Peyer's patch (tissue), 4 donors: Measurements from ENCODE around the gene TIMP2. TPM values are rescaled to one million over a fixed set of nuclear protein-coding genes. Genes with fewer than 3 reads are reported as not detected.

Experiments
- DNase-seq, 3 donors: peaks; one replicate each; pipeline ENCODE4 v3.0.0-alpha.2; 2017 to 2019
- H3K27ac ChIP-seq, 4 donors: fragments of 200-600 bp; sonication (generic); one replicate each; pipeline ENCODE4 v1.5.1; 2016 to 2019
- H3K27me3 ChIP-seq, 2 donors: fragments of 200-600 bp; sonication (generic); one replicate each; pipeline ENCODE4 v1.5.1; 2019
- H3K36me3 ChIP-seq, 3 donors: fragments of 200-600 bp; sonication (generic); one replicate each; pipeline ENCODE4 v1.5.1; 2016 to 2019
- H3K4me1 ChIP-seq, 4 donors: fragments of 200-600 bp; sonication (generic); one replicate each; pipeline ENCODE4 v1.5.1; 2016 to 2019
- H3K4me3 ChIP-seq, 4 donors: fragments of 200-600 bp; sonication (generic); 1 replicate in 3 of 4; 2 replicates in 1 of 4; pipeline ENCODE4 v1.5.1; 2016 to 2019; ENCODE audit warnings: mild to moderate bottlenecking in 1 of 4
- H3K9me3 ChIP-seq, 4 donors: fragments of 200-600 bp; sonication (generic); one replicate each; pipeline ENCODE4 v1.5.1; 2016 to 2019; ENCODE audit warnings: mild to moderate bottlenecking in 1 of 4
- CTCF ChIP-seq, 6 experiments: fragments of 450-650 bp in 4 of 6; fragments of 200-600 bp in 2 of 6; sonication (generic) in 1 of 6; IDR thresholded peaks; one replicate each; pipeline ENCODE4 v1.5.1; 2017 to 2019; ENCODE audit warnings: antibody characterized with exemption in 6 of 6, mild to moderate bottlenecking in 3 of 6, moderate library complexity in 1 of 6
- POLR2A ChIP-seq, 2 donors: fragments of 450-650 bp; IDR thresholded peaks; one replicate each; pipeline ENCODE4 v1.5.1; 2017; ENCODE audit warnings: antibody characterized with exemption in 2 of 2, mild to moderate bottlenecking in 2 of 2, moderate library complexity in 2 of 2
- total RNA-seq, 4 donors: library from RNA; depleted of rRNA; stranded (reverse); fragments of >200 nt; gene quantifications; one replicate each; pipeline ENCODE4 v1.1.0, GENCODE V29; 2016

TIMP2 gene
- total RNA-seq, 4 donors from 2014 or later, result 27.2 to 73.2 (median 45.0) TPM

DNA sequence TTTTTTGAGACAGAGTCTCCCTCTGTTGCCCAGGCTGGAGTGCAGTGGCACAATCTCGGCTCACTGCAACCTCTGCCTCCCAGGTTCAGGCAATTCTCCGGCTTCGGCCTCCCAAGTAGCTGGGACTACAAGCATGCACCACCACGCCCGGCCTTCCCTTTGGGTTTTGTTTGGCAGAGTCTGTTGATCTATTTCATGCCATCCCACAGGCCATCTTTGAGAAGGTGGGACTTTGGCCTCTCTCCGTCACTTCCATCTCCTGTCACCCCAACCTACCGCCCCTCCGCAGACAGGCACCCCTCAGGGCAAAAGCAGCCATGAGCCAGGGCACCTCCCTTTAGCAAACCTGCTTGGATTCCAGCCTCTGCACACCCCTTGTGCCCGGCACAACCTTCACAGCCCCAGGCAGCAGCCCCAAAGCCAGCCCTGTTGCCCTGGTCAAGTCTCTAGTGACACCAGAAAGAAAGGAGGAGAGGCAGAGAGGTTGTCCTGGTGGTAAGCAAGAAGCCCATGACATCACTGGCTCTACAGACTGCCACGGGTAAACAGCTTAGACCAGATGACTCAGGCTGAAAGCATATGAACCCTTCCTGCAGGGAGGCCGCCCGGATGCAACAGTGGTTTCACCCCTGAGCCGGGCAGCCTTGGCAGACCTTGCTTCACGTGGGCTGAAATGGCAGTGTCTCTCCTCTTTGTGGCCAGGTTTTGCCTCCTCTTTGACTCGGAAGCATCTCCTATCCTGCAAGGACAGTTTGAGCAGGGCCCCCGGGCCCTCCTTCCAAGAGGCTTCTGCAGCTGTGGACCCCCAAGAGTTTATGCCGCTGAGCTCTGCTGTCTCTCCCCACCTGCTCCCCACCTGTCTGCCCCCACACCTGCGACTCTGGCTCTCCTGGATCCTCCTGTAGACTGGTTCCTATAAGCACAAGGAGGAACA is 8.1 kb upstream of the TIMP2 start:
- Histone ChIP-seq H3K4me1 (peaks cover 0 to 25% (median 3%) of the 10 kb centered on the region in 4 donors), H3K9me3 (peaks cover 0 to 4% (median 0%) of the 10 kb centered on the region in 4 donors), H3K27me3 (no peaks in the 10 kb centered on the region), H3K36me3 (no peaks in the 10 kb centered on the region), H3K4me3 (no peak overlapping the region), H3K27ac (peak overlapping the region; percentile 51 to 88 (median 68))
- no peak for TF ChIP-seq CTCF (IDR thresholded peaks at IDR 0.05)
- no peak for TF ChIP-seq POLR2A (IDR thresholded peaks at IDR 0.05)
- peak in 2 of 3 donors; percentile 52 to 79 for DNase-seq

DNA sequence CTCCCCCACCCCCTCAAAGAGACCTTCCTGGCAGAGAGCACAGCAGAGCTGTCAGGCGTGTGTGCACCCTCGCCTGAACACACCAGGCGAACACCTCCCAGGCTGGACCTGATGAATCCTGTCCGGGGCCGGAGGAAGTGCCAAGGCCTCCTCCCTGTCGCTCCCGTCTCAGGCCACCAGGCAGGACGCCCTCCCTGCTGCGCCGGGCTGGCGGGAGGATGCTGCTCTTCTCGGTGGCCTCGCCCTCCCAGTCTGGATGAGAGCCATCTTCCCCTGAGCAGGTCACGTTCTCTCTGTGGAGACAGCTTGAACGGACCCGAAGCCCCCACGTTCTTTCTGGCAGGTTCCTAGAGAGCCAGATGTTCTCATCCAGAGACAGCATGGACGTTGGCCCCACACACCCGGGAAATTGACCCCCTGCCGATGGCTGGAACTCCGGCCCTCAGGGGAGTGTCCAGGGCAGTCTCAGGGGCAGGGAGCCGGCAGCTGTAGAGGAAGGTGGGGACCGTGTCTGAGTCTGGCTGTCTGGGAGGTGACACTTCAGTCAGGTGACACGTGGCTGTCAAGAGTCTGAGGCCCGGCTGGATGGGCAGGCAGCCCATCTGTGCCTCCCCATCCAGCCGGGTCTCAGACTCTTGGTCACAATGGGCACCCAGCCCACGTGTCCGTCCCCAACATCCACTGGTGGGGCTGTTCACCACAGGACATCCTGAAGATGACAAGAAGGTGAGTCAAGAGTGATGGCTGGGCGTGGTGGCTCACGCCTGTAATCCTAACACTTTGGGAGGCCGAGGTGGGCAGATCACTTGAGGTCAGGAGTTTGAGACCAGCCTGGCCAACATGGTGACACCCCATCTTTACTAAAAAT is 5.0 kb upstream of the TIMP2 start:
- no peak overlapping the region for H3K27ac ChIP-seq
- no peaks in the 10 kb centered on the region for H3K36me3 ChIP-seq

DNA sequence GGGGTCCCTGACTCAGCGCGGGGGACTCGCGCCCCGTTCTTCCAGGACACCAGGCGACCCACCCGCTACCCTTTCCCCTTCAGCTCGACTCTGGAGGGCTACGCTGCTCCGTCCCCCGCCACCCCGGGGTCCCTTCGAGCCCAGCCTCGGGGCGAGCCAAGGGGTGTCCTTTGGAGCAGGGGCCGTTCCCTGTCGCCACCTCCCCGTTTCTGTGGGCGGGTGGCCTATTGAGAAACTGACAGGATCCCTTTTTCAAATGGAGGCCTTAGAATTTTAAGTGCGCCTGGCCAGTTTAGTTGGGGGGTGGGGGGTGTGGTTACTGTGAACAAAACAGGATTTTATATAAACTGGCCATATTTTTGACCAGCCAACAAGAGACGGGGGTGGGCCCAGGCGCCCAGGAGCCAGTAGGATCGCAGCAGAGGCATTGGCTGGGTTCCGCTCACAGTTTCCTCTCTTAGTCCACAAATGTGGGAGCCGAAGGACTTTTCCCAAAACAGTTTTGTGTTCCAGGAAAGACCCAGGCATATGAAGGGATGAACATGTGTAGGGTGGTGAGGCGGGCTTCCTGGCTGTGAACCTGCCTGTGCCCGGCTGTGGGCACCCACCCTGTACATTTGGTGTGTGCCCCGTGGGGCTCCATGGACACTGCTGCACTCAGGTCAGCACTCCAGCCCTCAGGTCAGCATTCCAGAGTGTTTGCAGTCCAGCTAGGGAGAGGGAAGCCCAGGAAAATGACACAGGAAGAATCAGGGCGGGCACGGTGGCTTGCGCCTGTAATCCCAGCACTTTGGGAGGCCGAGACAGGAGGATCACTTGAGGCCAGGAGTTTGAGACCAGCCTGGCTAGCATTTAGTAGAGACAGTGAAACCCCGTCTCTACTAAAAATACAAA is 722 bp upstream of the TIMP2 start:
- Histone ChIP-seq H3K27ac (peak overlapping the region; percentile 79 to 97 (median 88)), H3K4me1 (peaks cover 0 to 40% (median 14%) of the 10 kb centered on the region in 4 donors), H3K9me3 (no peaks in the 10 kb centered on the region), H3K27me3 (no peaks in the 10 kb centered on the region), H3K36me3 (no peaks in the 10 kb centered on the region), H3K4me3 (peak overlapping the region; percentile 57 to 74 (median 68))
- TF ChIP-seq POLR2A (IDR thresholded peaks at IDR 0.05) (no peak), CTCF (IDR thresholded peaks at IDR 0.05) (no peak)
- DNase-seq, result peak; percentile 31 to 82 (median 60)

More for the DNA sequence above, 5.0 kb upstream of the TIMP2 start:
- Histone ChIP-seq H3K4me3 (no peak overlapping the region), H3K9me3 (no peaks in the 10 kb centered on the region), H3K4me1 (peaks cover 0 to 33% (median 5%) of the 10 kb centered on the region in 4 donors), H3K27me3 (no peaks in the 10 kb centered on the region)
- TF ChIP-seq CTCF (IDR thresholded peaks at IDR 0.05), result no peak
- no peak for TF ChIP-seq POLR2A (IDR thresholded peaks at IDR 0.05)
- DNase-seq, result no peak

DNA sequence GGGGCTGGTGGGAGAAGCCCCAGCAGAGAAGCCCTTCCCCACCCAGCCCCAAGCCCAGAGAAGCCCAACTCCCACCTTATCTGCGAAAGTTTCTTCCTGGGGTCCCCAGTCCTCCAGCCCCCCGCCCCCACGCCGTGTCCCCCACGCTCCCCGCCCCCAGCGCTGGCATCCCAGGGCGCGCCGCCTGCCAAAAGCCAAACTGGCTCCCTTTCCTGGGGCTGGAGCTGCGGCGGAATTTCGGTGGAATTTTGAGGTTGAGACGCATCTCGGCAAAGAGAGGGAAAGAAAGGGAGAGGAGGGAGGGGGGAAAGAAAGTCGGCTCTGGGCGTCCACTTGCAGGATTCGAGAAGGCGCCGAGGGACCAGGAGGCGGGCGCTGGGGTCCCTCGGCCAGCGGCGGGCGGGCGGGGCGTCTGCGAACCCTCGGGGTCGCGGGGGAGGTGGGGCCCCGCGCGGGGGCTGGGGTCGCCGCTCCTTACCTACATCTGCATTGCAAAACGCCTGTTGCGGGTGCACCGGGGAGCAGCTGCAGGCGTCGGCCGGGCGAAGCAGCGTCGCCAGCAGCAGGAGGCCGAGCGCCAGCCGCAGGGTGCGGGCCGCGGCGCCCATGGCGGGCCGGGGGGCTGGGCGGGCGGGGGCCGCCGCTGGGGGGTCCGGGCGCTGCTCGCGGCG is 571 bp downstream of the TIMP2 start:
- DNase-seq, result peak in 1 of 3 donors; percentile 62
- Histone ChIP-seq H3K36me3 (no peaks in the 10 kb centered on the region), H3K27ac (peak overlapping the region; percentile 79 to 97 (median 88)), H3K4me1 (peaks cover 0 to 49% (median 14%) of the 10 kb centered on the region in 4 donors), H3K4me3 (peak overlapping the region; percentile 57 to 74 (median 68)), H3K27me3 (no peaks in the 10 kb centered on the region), H3K9me3 (no peaks in the 10 kb centered on the region)
- TF ChIP-seq POLR2A (IDR thresholded peaks at IDR 0.05), result no peak
- TF ChIP-seq CTCF (IDR thresholded peaks at IDR 0.05), result no peak
